Right lung (tissue), 10 donors: ENCODE results near the gene CLEC2B. TPM values are rescaled to one million over a fixed set of nuclear protein-coding genes. Genes with fewer than 3 reads are reported as not detected.
A peak's percentile ranks its signal among the peaks of the same experiment; 100 is the strongest.
"Not testable (repeated sequence)": the region's sequence is repeated elsewhere in the genome, so short reads cannot be mapped to it uniquely, and the experiment has no call there.

Experiments used
- DNase-seq, 2 donors: peaks; one replicate each; pipeline ENCODE4 v3.0.0-alpha.2; 2013
- long read RNA-seq, 8 donors: transcript quantifications; one replicate each; lab custom pipeline, GENCODE V29; 2026
- polyA plus RNA-seq, 5 donors: library from polyadenylated mRNA; unstranded; fragments of 120-200 nt; gene quantifications; one replicate each; pipeline versions ENCODE4 v1.2.1 to v1.2.3, GENCODE V29; 2013; ENCODE audit warnings: inconsistent platforms in 1 of 5, low replicate concordance in 1 of 5; ENCODE audit not compliant: insufficient read length in 5 of 5, insufficient read depth in 1 of 5

CLEC2B gene
- 10 to 100 TPM; 19.3 to 39.0 (median 24.1) TPM for polyA plus RNA-seq
- long read RNA-seq, donor 1, transcript CLEC2B-201 (5 exons, 1,700 nt): major isoform, 24 of 32 reads
- long read RNA-seq, donor 1, transcript CLEC2B-202 (2 exons, 745 nt): minor isoform, 6 of 32 reads
- long read RNA-seq, donor 1, partial matches to known transcripts: 0 of 32 reads
- long read RNA-seq, donor 1, other reads (novel, unspliced or antisense): 0 of 32 reads
- long read RNA-seq, donor 2, transcript CLEC2B-201 (5 exons, 1,700 nt): major isoform, 20 of 21 reads
- long read RNA-seq, donor 2, partial matches to known transcripts: 0 of 21 reads
- long read RNA-seq, donor 2, other reads (novel, unspliced or antisense): 0 of 21 reads
- long read RNA-seq, donor 3, transcript CLEC2B-201 (5 exons, 1,700 nt): major isoform, 27 of 35 reads
- long read RNA-seq, donor 3, transcript CLEC2B-204 (3 exons, 994 nt): minor isoform, 6 of 35 reads
- long read RNA-seq, donor 3, partial matches to known transcripts: 0 of 35 reads
- long read RNA-seq, donor 3, other reads (novel, unspliced or antisense): 0 of 35 reads
- long read RNA-seq, donor 4, transcript CLEC2B-201 (5 exons, 1,700 nt): major isoform, 7 of 11 reads
- long read RNA-seq, donor 4, partial matches to known transcripts: 0 of 11 reads
- long read RNA-seq, donor 4, other reads (novel, unspliced or antisense): 0 of 11 reads
- long read RNA-seq, donor 5, transcript CLEC2B-201 (5 exons, 1,700 nt): major isoform, 35 of 46 reads
- long read RNA-seq, donor 5, transcript CLEC2B-204 (3 exons, 994 nt): minor isoform, 7 of 46 reads
- long read RNA-seq, donor 5, partial matches to known transcripts: 0 of 46 reads
- long read RNA-seq, donor 5, other reads (novel, unspliced or antisense): 0 of 46 reads
- long read RNA-seq, donor 6, transcript CLEC2B-201 (5 exons, 1,700 nt): major isoform, 19 of 23 reads
- long read RNA-seq, donor 6, partial matches to known transcripts: 0 of 23 reads
- long read RNA-seq, donor 6, other reads (novel, unspliced or antisense): 0 of 23 reads
- long read RNA-seq, donor 7, transcript CLEC2B-201 (5 exons, 1,700 nt): major isoform, 16 of 17 reads
- long read RNA-seq, donor 7, partial matches to known transcripts: 0 of 17 reads
- long read RNA-seq, donor 7, other reads (novel, unspliced or antisense): 0 of 17 reads
- long read RNA-seq, donor 8, partial matches to known transcripts: 0 of 3 reads
- long read RNA-seq, donor 8, other reads (novel, unspliced or antisense): 0 of 3 reads

- peak; percentile 59 to 65 for DNase-seq
These were observed at the start of gene CLEC2B for GRCh38 chr12:9869307-9870161. Gene CLEC2B, minus strand, starts transcription at chr12:9869354.

GRCh38 chr12:9911708-9912107 lies 42.6 kb upstream of the CLEC2B start:
- DNase-seq: no peak

- DNase-seq: no peak
These were observed 41.7 kb upstream of the CLEC2B start for GRCh38 chr12:9910716-9911421.

GRCh38 chr12:9909724-9910123 lies 40.6 kb upstream of the CLEC2B start:
- DNase-seq: no peak

GRCh38 chr12:9908350-9908749 lies 39.2 kb upstream of the CLEC2B start:
- no peak for DNase-seq

- DNase-seq: no peak
These were observed 38.6 kb upstream of the CLEC2B start for GRCh38 chr12:9907769-9908168.

GRCh38 chr12:9906873-9907272 lies 37.7 kb upstream of the CLEC2B start:
- no peak for DNase-seq

- no peak for DNase-seq
These were observed 33.5 kb upstream of the CLEC2B start for GRCh38 chr12:9902539-9903228.

- DNase-seq: no peak
These were observed 31.8 kb upstream of the CLEC2B start for GRCh38 chr12:9900930-9901329.

- no peak for DNase-seq
These were observed 30.1 kb upstream of the CLEC2B start for GRCh38 chr12:9899209-9899608.

- DNase-seq: no peak
These were observed 28.4 kb upstream of the CLEC2B start for GRCh38 chr12:9897535-9897934.

GRCh38 chr12:9895215-9895971 lies 26.2 kb upstream of the CLEC2B start:
- no peak for DNase-seq

GRCh38 chr12:9888665-9889273 lies 19.6 kb upstream of the CLEC2B start:
- DNase-seq: no peak

GRCh38 chr12:9883175-9883574 lies 14.0 kb upstream of the CLEC2B start:
- no peak for DNase-seq

- DNase-seq: no peak
These were observed 12.8 kb upstream of the CLEC2B start for GRCh38 chr12:9881988-9882387.

GRCh38 chr12:9881246-9881645 lies 12.1 kb upstream of the CLEC2B start, which contains the start of gene KLRF2:
Gene KLRF2, plus strand, starts transcription at chr12:9881489. Its CDS starts 107 bp downstream, at chr12:9881596.
- DNase-seq: no peak

- DNase-seq: no peak
These were observed 11.5 kb upstream of the CLEC2B start for GRCh38 chr12:9880532-9881078.

GRCh38 chr12:9876120-9876519 lies 7.0 kb upstream of the CLEC2B start:
- not testable (repeated sequence) for DNase-seq
